ENCODE results near the gene ZSCAN12. TPM values are rescaled to one million over a fixed set of nuclear protein-coding genes. Genes with fewer than 3 reads are reported as not detected.

Gene ZSCAN12
- total RNA-seq, 2 experiments from 2014 or later = 2.0 to 2.3 TPM

- peaks cover 65% of the 10 kb centered on the region for H3K4me1 Mint-ChIP-seq (ENCODE audit: low read depth)
- H3K36me3 ChIP-seq (ENCODE audit: insufficient read depth, low read length) = peaks cover 33% of the 10 kb centered on the region
- ATAC-seq (ENCODE audit: poor library complexity) (no peak), DNase-seq (no peak)
- H3K36me3 Mint-ChIP-seq (ENCODE audit: low read depth) = peaks cover 87% of the 10 kb centered on the region
- no peak overlapping the region for H3K27ac ChIP-seq (ENCODE audit: low read depth in 1 of 2, low read length in 2 of 2)
- no peaks in the 10 kb centered on the region for H3K9me3 Mint-ChIP-seq
- H3K27me3 ChIP-seq (ENCODE audit: control insufficient read depth in 1 of 2, insufficient read depth in 2 of 2, low read length in 2 of 2) = no peaks in the 10 kb centered on the region
- peaks cover under 1% of the 10 kb centered on the region for H3K27me3 Mint-ChIP-seq
- H3K4me1 ChIP-seq (ENCODE audit: insufficient read depth, low read length) = peaks cover 20% of the 10 kb centered on the region
- H3K27ac Mint-ChIP-seq = no peak overlapping the region
- CTCF ChIA-PET = interaction anchor here (0.6 to 1.5 kb wide), 3 partner anchors 12 to 877 kb away, joined by 3 to 5 read pairs (median 3); partner anchors contain the start of gene ZSCAN23
- intact Hi-C loops (cut with DNase I, micrococcal nuclease) = loop anchor here (5.0 kb wide), 3 partner anchors 129 to 264 kb away; partner anchors contain the start of gene ZSCAN26 (in 1 of the 2)
- no peaks in the 10 kb centered on the region for H3K9me3 ChIP-seq (ENCODE audit: control insufficient read depth in 1 of 2, insufficient read depth in 1 of 2, low read length in 2 of 2)
- TF ChIP-seq CTCF (IDR thresholded peaks at IDR 0.05) = no peak
- POLR2A ChIA-PET = no interaction called here
- no peak overlapping the region for H3K4me3 Mint-ChIP-seq
- H3K4me3 ChIP-seq (ENCODE audit: low read length) = no peak overlapping the region
Measured at GRCh38 chr6:28395918-28396317, 3.6 kb downstream of the ZSCAN12 start.

- Mint-ChIP-seq H3K36me3 (ENCODE audit: low read depth) (peaks cover 94% of the 10 kb centered on the region), H3K27ac (no peak overlapping the region), H3K4me1 (ENCODE audit: low read depth) (peaks cover 50% of the 10 kb centered on the region), H3K4me3 (no peak overlapping the region), H3K9me3 (no peaks in the 10 kb centered on the region), H3K27me3 (no peaks in the 10 kb centered on the region)
- Histone ChIP-seq H3K36me3 (ENCODE audit: insufficient read depth, low read length) (peaks cover 51% of the 10 kb centered on the region), H3K4me3 (ENCODE audit: low read length) (no peak overlapping the region), H3K27me3 (ENCODE audit: control insufficient read depth in 1 of 2, insufficient read depth in 2 of 2, low read length in 2 of 2) (no peaks in the 10 kb centered on the region), H3K9me3 (ENCODE audit: control insufficient read depth in 1 of 2, insufficient read depth in 1 of 2, low read length in 2 of 2) (no peaks in the 10 kb centered on the region), H3K27ac (ENCODE audit: low read depth in 1 of 2, low read length in 2 of 2) (no peak overlapping the region), H3K4me1 (ENCODE audit: insufficient read depth, low read length) (peaks cover 14% of the 10 kb centered on the region)
- intact Hi-C loops (cut with DNase I, micrococcal nuclease) = loop anchor here in 1 of 2 experiments (5.0 kb wide), 1 partner anchor 288 kb away; no protein-coding TSS in a partner anchor
- peak; percentile 21 for TF ChIP-seq CTCF (IDR thresholded peaks at IDR 0.05)
- POLR2A ChIA-PET = no interaction called here
- ATAC-seq (ENCODE audit: poor library complexity) (no peak), DNase-seq (peak in 2 of 14 experiments; percentile 3 to 23)
- CTCF ChIA-PET = no interaction called here
Measured at GRCh38 chr6:28393912-28394662, 5.5 kb downstream of the ZSCAN12 start.

GRCh38 chr6:28390688-28391087 lies 8.9 kb downstream of the ZSCAN12 start:
- no peaks in the 10 kb centered on the region for H3K27me3 ChIP-seq (ENCODE audit: control insufficient read depth in 1 of 2, insufficient read depth in 2 of 2, low read length in 2 of 2)
- no peaks in the 10 kb centered on the region for H3K9me3 ChIP-seq (ENCODE audit: control insufficient read depth in 1 of 2, insufficient read depth in 1 of 2, low read length in 2 of 2)
- no peak overlapping the region for H3K4me3 ChIP-seq (ENCODE audit: low read length)
- no peak for DNase-seq
- H3K4me1 ChIP-seq (ENCODE audit: insufficient read depth, low read length) = no peaks in the 10 kb centered on the region
- ChIA-PET CTCF (no interaction called here), POLR2A (no interaction called here)
- Mint-ChIP-seq H3K27me3 (no peaks in the 10 kb centered on the region), H3K4me3 (no peak overlapping the region), H3K9me3 (no peaks in the 10 kb centered on the region), H3K4me1 (ENCODE audit: low read depth) (peaks cover 25% of the 10 kb centered on the region), H3K36me3 (ENCODE audit: low read depth) (peaks cover 96% of the 10 kb centered on the region), H3K27ac (no peak overlapping the region)
- peaks cover 46% of the 10 kb centered on the region for H3K36me3 ChIP-seq (ENCODE audit: insufficient read depth, low read length)
- intact Hi-C loops (cut with DNase I, micrococcal nuclease) = loop anchor here in 1 of 2 experiments (5.0 kb wide), 1 partner anchor 292 kb away; no protein-coding TSS in a partner anchor
- TF ChIP-seq CTCF (IDR thresholded peaks at IDR 0.05) = no peak
- H3K27ac ChIP-seq (ENCODE audit: low read depth in 1 of 2, low read length in 2 of 2) = no peak overlapping the region
- ATAC-seq (ENCODE audit: poor library complexity) = no peak
